WERI-Rb-1 (cell line): Measurements from ENCODE around the gene DMXL1.
"Not testable (repeated sequence)": the region's sequence is repeated elsewhere in the genome, so short reads cannot be mapped to it uniquely, and the experiment has no call there.

Experiments
- DNase-seq: peaks from one replicate; pipeline ENCODE4 v3.0.0-alpha.2; 2020
- H3K27ac ChIP-seq: fragments of 250-450 bp; sonication (Bioruptor Pico); 2 replicates; pipeline ENCODE4 v1.5.1; 2020; ENCODE audit warnings: mild to moderate bottlenecking, moderate library complexity
- H3K27me3 ChIP-seq: fragments of 250-450 bp; sonication (Bioruptor Pico); 2 replicates; pipeline ENCODE4 v1.5.1; 2021; ENCODE audit warnings: mild to moderate bottlenecking, low read depth, moderate library complexity; ENCODE audit not compliant: insufficient read depth, severe bottlenecking
- H3K36me3 ChIP-seq: fragments of 250-450 bp; sonication (Bioruptor Pico); 2 replicates; pipeline ENCODE4 v1.5.1; 2020; ENCODE audit warnings: mild to moderate bottlenecking, moderate library complexity
- H3K4me3 ChIP-seq: 2 replicates; pipeline ENCODE4 v1.5.1; 2011; ENCODE audit warnings: low read depth, mild to moderate bottlenecking, control low read depth, low read length
- H3K9me3 ChIP-seq: fragments of 250-450 bp; sonication (Bioruptor Pico); 2 replicates; pipeline ENCODE4 v1.5.1; 2021; ENCODE audit warnings: mild to moderate bottlenecking, moderate library complexity; ENCODE audit not compliant: severe bottlenecking
- TF ChIP-seq, protein P1 (sequence below): IDR thresholded peaks from 2 replicates; pipeline ENCODE4 v1.5.1; 2011; ENCODE audit warnings: low read depth, mild to moderate bottlenecking, control low read depth, inconsistent platforms, low read length

DMXL1 gene

DNA sequence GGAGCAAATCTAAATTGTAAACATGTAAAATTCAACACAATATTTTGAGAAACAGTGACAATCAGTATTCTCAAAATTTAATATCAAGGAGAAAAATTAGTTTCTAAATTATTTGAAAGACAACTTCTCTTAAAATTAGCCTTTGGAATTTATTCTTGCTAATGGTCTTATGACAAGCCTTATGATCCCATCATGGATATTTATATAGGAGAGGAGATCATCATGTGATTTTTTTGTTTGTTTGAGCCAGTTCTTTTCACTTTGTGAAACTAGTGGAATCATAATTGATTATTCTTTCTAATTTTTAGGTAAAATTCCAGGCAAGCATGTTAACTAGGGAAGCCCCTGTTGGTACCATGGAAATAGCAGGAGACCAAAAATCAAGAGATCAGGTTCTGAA, 24.7 kb downstream of the DMXL1 start:
- Histone ChIP-seq H3K4me3 (no peak overlapping the region), H3K27me3 (no peaks in the 10 kb centered on the region), H3K27ac (no peak overlapping the region), H3K9me3 (no peaks in the 10 kb centered on the region), H3K36me3 (peaks cover 8% of the 10 kb centered on the region)
- TF ChIP-seq, protein P1, sequence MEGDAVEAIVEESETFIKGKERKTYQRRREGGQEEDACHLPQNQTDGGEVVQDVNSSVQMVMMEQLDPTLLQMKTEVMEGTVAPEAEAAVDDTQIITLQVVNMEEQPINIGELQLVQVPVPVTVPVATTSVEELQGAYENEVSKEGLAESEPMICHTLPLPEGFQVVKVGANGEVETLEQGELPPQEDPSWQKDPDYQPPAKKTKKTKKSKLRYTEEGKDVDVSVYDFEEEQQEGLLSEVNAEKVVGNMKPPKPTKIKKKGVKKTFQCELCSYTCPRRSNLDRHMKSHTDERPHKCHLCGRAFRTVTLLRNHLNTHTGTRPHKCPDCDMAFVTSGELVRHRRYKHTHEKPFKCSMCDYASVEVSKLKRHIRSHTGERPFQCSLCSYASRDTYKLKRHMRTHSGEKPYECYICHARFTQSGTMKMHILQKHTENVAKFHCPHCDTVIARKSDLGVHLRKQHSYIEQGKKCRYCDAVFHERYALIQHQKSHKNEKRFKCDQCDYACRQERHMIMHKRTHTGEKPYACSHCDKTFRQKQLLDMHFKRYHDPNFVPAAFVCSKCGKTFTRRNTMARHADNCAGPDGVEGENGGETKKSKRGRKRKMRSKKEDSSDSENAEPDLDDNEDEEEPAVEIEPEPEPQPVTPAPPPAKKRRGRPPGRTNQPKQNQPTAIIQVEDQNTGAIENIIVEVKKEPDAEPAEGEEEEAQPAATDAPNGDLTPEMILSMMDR, result no peak
- no peak for DNase-seq

DNA sequence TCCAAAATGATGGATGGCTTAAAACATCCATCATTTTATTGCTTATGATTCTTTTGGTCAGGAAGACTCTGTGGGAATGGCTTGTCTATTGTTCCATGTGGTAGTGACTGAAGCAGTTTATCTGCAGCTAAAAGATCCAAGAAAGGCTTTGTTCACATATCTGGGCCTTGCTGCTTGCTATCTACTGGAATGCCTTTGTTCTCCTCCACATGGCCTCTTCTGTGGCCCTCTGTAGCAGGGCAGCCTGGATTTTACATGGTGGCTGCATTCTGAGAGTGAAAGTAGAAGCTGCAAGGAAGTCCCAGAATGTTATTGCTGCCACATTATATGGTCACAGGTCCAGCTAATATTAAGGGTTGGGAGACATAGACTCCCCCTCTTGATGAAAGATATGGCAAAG, 35.1 kb downstream of the DMXL1 start:
- DNase-seq, result no peak
- Histone ChIP-seq H3K27ac (no peak overlapping the region), H3K36me3 (peaks cover 12% of the 10 kb centered on the region), H3K27me3 (no peaks in the 10 kb centered on the region), H3K9me3 (no peaks in the 10 kb centered on the region), H3K4me3 (no peak overlapping the region)
- TF ChIP-seq, protein P1, result no peak

DNA sequence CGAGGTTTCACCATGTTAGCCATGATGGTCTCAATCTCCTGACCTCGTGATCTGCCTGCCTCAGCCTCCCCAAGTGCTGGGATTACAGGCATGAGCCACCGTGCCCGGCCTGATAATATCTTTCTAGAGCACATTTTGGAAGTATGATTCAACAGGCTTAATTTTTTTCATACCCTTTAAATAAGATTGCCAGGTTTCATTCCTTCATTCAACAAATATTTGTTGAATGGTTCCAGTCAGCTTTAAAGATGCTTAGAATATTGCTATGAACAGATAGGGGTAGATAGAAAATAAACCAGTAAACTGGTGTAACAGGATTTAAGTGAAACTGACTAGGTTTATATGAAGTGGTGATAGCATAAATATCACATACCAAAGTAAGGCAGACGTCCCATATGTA, 41.3 kb downstream of the DMXL1 start:
- Histone ChIP-seq H3K4me3 (no peak overlapping the region), H3K36me3 (peaks cover 9% of the 10 kb centered on the region), H3K27ac (no peak overlapping the region), H3K27me3 (no peaks in the 10 kb centered on the region), H3K9me3 (no peaks in the 10 kb centered on the region)
- TF ChIP-seq, protein P1, result no peak
- no peak for DNase-seq

DNA sequence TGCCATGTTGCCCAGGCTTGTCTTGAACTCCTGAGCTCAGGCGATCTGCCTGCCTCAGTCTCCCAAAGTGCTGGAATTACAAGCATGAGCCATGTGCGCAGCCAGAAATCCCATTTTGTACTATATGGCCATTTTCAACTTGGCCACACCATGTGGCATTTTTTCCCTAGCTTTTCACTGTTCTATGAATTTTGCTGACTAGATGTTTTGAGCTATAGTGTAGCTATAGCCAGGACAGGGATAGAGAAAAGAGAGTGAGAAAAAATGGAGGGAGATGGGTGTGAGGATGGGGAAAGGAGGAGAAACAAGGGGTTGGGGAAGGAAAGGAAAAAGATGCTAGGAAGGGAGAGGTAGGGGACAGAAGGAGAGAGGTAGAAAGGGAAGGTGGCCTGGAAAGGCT, 46.4 kb downstream of the DMXL1 start:
- Histone ChIP-seq H3K27me3 (no peaks in the 10 kb centered on the region), H3K27ac (no peak overlapping the region), H3K36me3 (peaks cover 20% of the 10 kb centered on the region), H3K9me3 (no peaks in the 10 kb centered on the region), H3K4me3 (no peak overlapping the region)
- DNase-seq, result no peak
- TF ChIP-seq, protein P1, result no peak

DNA sequence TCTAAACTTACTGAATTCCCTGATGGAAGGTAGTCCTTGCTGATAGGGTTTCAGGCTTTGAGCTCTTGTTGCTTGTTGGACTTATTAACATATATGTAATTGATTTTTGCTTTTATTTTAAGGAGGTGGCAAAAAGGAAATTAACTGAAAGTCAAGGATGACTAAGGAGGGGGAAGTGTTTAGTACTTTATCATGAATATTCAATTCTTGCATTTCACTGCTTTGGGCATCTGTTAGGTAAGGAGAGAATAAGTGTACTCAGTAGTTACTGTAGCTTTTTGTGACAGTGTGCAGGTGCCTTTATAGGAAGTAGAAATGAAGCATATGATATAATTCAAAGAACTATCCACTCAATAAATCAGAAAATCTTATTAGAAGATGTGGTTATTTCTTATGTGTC, 47.1 kb downstream of the DMXL1 start:
- peaks cover 20% of the 10 kb centered on the region for H3K36me3 ChIP-seq
- no peaks in the 10 kb centered on the region for H3K27me3 ChIP-seq
- no peak for DNase-seq
- TF ChIP-seq, protein P1, result no peak
- H3K4me3 ChIP-seq, result no peak overlapping the region
- H3K27ac ChIP-seq, result no peak overlapping the region
- H3K9me3 ChIP-seq, result no peaks in the 10 kb centered on the region

DNA sequence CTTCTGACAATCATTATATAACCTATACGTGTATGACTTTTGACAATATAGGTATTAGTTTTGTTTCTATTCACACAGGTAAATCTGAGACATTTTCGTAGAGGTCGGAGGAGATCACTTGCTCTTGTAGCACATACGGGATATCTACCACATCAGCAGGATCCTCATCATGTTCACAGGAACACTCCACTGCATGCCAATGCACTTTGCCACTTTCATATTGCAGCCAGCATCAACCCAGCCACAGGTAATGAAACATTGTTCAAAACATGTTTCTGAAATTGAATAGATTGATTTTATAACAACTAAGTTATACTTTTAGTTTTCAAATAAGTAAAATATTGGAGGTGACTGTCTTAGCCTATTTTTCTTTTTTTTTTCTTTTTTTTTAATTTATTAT, 50.0 kb downstream of the DMXL1 start:
- H3K36me3 ChIP-seq, result peaks cover 22% of the 10 kb centered on the region
- no peak overlapping the region for H3K27ac ChIP-seq
- no peak for DNase-seq
- no peak overlapping the region for H3K4me3 ChIP-seq
- H3K9me3 ChIP-seq, result no peaks in the 10 kb centered on the region
- TF ChIP-seq, protein P1, result no peak
- no peaks in the 10 kb centered on the region for H3K27me3 ChIP-seq

DNA sequence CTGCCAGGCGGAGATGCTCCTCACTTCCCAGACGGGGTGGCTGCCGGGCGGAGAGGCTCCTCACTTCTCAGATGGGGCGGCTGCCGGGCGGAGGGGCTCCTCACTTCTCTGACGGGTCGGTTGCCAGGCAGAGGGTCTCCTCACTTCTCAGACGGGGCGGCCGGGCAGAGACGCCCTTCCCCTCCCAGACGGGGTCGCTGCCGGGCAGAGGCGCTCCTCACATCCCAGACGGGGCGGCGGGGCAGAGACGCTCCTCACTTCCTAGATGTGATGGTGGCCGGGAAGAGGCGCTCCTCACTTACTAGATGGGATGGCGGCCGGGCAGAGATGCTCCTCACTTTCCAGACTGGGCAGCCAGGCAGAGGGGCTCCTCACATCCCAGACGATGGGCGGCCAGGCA, 51.6 kb downstream of the DMXL1 start:
- H3K36me3 ChIP-seq, result peaks cover 22% of the 10 kb centered on the region
- not testable (repeated sequence) for H3K27me3 ChIP-seq, H3K9me3 ChIP-seq

More for the DNA sequence above, 51.6 kb downstream of the DMXL1 start:
- H3K4me3 ChIP-seq, H3K27ac ChIP-seq, DNase-seq: not testable (repeated sequence)
